Mucosa of stomach (tissue), 1 donor: Measurements from ENCODE around the gene DYSF.

Source experiments
- H3K27me3 ChIP-seq: one replicate; pipeline ENCODE4 v1.7.0; 2013; ENCODE audit warnings: mild to moderate bottlenecking, low read length; ENCODE audit not compliant: control insufficient read depth, insufficient read depth
- H3K36me3 ChIP-seq: one replicate; pipeline ENCODE4 v1.7.0; 2013; ENCODE audit warnings: low read length; ENCODE audit not compliant: control insufficient read depth, insufficient read depth
- H3K4me1 ChIP-seq: one replicate; pipeline ENCODE4 v1.7.0; 2013; ENCODE audit warnings: mild to moderate bottlenecking, low read length; ENCODE audit not compliant: control insufficient read depth, insufficient read depth
- H3K4me3 ChIP-seq: one replicate; pipeline ENCODE4 v1.7.0; 2013; ENCODE audit warnings: low read length
- H3K9ac ChIP-seq: one replicate; pipeline ENCODE4 v1.7.0; 2013; ENCODE audit warnings: mild to moderate bottlenecking, low read length, moderate library complexity
- H3K9me3 ChIP-seq: one replicate; pipeline ENCODE4 v1.7.0; 2013; ENCODE audit warnings: mild to moderate bottlenecking, low read length, moderate library complexity; ENCODE audit not compliant: control insufficient read depth
- donor health status: Pancreatic carcinoma.

The DYSF gene

DNA sequence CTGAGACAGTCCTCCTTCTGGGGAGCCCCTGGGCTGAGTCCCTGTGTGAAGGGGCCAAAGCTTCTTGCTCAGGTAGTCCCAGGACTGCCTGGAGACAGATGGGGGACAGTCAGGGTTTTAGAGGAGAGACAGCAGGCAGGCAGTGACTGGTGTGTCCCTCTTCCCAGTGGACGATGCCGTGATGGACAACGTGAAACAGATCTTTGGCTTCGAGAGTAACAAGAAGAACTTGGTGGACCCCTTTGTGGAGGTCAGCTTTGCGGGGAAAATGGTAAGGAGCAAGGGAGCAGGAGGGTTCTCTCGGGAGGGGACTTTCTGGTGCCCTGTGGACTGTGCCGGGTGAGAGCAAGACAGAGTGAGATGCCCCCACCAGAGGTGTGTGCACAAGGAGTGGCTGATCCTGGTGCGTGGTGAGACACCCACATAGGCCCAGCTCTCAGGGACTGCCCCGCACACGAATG lies 74.8 kb downstream of the DYSF start:
- Histone ChIP-seq H3K9me3 (no peaks in the 10 kb centered on the region), H3K9ac (no peak overlapping the region), H3K27me3 (peaks cover 5% of the 10 kb centered on the region), H3K36me3 (no peaks in the 10 kb centered on the region), H3K4me1 (no peaks in the 10 kb centered on the region), H3K4me3 (no peak overlapping the region)

DNA sequence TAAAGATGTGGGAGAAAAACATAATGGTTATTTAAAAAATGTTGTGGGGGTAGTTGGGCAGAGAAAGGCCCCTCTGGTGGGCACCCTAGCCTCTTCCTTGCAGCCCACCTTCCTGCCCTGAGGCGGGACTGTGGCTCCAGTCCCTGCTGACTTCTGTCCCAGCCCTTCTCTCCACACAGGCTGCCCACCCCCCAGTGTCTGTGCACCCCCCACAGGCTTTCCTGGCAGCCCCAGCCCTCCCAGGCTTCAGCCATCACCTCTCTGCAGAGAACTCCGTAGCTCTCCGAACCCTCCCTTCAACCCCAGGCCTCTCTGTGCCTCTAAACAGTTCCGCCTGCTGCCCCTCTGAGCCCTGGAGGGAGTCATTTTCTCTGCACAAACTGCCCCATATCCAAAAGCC lies 75.4 kb downstream of the DYSF start:
- no peaks in the 10 kb centered on the region for H3K9me3 ChIP-seq
- peaks cover 5% of the 10 kb centered on the region for H3K27me3 ChIP-seq
- no peaks in the 10 kb centered on the region for H3K4me1 ChIP-seq
- H3K36me3 ChIP-seq, result no peaks in the 10 kb centered on the region
- no peak overlapping the region for H3K9ac ChIP-seq
- H3K4me3 ChIP-seq, result no peak overlapping the region

DNA sequence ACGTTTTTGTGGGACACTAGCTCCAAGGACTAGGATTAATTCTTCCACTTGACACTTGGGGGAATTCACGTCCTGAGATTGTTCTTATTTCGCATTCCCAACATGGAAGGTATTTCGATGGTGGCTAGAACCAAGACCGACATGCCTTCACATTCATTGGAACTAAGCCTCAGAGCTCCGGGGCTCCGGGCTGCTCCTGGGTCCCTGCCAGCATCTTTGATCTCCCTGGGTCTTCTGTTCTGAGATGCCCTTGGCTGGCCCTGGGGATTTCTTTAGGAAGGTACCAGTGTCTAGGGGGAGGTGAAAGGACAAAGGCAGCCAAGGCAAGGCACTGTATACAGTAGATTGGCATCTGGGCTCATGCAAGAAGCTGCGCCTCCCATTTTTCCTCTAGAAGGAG lies 76.8 kb downstream of the DYSF start:
- Histone ChIP-seq H3K9me3 (no peaks in the 10 kb centered on the region), H3K4me1 (no peaks in the 10 kb centered on the region), H3K36me3 (no peaks in the 10 kb centered on the region), H3K4me3 (no peak overlapping the region), H3K27me3 (peaks cover 5% of the 10 kb centered on the region), H3K9ac (no peak overlapping the region)

DNA sequence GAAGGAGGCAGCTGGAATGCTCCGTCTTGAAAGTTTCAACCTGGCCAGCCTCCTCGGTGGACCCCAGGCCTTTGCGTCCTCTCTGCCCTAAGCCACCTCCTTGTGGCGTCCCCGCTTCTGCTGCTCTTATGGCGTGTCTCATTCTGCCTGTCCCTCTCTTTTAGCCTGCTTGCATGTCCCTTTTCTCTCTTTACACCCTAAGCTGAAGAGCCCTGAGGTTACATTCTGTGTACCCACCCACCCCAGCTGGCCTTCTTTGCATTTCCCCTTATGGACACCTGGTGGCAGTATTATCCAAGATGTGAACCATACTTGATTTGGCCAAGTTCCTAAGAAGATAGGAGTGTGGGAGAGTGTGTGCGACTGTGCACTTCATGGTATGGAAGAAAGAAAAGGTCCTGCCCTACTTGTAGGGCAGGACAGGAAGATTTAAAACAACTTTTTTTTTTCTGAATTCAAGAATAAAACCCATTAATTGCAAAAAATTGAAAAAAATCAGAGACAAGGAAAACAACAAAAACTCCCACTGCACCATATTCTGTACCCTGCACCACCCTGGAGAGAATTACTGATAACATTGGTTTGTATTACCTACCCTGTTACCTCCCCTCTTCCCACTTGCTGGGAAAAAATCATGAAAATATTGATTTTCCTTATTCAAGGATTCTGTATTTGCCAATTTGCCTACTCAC lies 77.4 kb downstream of the DYSF start:
- Histone ChIP-seq H3K4me3 (no peak overlapping the region), H3K27me3 (peaks cover 5% of the 10 kb centered on the region), H3K36me3 (no peaks in the 10 kb centered on the region), H3K9me3 (no peaks in the 10 kb centered on the region), H3K4me1 (no peaks in the 10 kb centered on the region), H3K9ac (no peak overlapping the region)

DNA sequence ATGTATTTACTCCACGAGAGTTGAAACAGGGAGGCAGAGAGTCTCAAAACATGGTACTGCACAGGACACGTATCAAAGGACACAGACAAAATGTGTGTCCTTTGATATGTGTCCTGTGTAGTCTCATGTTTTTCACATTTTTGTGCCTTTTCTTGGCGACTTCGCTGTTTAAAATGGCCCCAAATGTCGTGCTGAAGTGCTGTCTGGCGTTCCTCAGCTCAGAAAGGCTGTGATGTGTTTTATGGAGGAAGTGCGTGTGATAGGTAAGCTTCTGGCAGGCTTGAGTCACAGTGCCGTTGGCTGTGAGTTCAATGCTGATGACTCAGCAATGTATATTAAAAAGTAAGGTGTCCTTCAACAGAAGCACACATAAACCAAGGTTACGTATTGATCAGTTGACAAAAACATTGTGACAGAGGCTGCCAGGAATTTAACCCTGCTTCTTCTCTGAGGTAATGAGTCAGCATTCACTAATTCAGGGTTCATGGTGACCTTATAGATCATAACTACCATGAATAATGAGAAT lies 78.2 kb downstream of the DYSF start:
- Histone ChIP-seq H3K9me3 (no peaks in the 10 kb centered on the region), H3K4me3 (no peak overlapping the region), H3K4me1 (no peaks in the 10 kb centered on the region), H3K9ac (no peak overlapping the region), H3K36me3 (no peaks in the 10 kb centered on the region), H3K27me3 (peaks cover 5% of the 10 kb centered on the region)

DNA sequence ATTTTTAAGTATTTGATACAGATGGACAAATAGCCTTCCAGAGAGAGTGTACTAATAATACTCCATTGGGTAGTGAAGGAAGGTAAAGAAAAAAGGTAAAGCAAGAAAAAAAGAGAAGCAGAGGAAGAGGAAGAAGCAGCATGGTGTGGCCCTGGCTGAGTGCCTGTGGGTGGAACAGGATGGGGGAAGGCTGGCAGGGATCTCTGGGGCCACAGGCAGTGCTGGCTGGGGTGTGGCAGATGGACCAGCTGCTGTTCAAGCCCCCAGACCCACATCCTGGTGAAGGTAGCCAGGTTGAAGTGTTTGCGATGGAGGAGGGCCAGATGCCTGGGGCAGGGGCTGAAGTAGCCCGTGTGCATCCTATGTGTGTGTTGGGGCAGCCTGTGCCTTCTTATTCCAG lies 79.0 kb downstream of the DYSF start:
- H3K27me3 ChIP-seq, result peaks cover 5% of the 10 kb centered on the region
- no peak overlapping the region for H3K4me3 ChIP-seq
- no peaks in the 10 kb centered on the region for H3K4me1 ChIP-seq
- H3K9me3 ChIP-seq, result no peaks in the 10 kb centered on the region
- H3K36me3 ChIP-seq, result no peaks in the 10 kb centered on the region
- no peak overlapping the region for H3K9ac ChIP-seq

- Histone ChIP-seq H3K27me3 (peaks cover 5% of the 10 kb centered on the region), H3K9me3 (no peaks in the 10 kb centered on the region), H3K4me1 (no peaks in the 10 kb centered on the region), H3K4me3 (no peak overlapping the region), H3K9ac (no peak overlapping the region), H3K36me3 (no peaks in the 10 kb centered on the region)
These were observed 80.8 kb downstream of the DYSF start for GRCh38 chr2:71534201-71534600.

DNA sequence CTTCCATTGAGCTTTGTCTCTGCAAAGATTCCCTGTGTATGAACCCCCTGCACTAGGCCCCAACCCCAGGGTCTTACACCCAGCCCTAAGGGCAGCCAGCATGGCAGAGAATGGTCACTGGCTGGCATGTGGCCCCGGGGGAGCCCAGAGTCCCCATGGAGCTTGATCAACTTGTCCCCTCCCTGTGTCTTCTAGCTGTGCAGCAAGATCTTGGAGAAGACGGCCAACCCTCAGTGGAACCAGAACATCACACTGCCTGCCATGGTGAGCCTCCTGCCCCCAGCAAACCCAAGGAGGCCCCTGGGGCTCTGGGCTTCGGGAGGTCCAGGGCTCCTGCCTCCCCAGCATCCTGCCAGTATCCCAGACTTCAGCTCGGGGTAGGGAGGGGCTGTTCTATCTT lies 81.5 kb downstream of the DYSF start:
- no peaks in the 10 kb centered on the region for H3K9me3 ChIP-seq
- H3K4me3 ChIP-seq, result no peak overlapping the region
- H3K9ac ChIP-seq, result no peak overlapping the region
- H3K27me3 ChIP-seq, result peaks cover 5% of the 10 kb centered on the region
- no peaks in the 10 kb centered on the region for H3K4me1 ChIP-seq
- H3K36me3 ChIP-seq, result no peaks in the 10 kb centered on the region

GRCh38 chr2:71535526-71535925 lies 82.2 kb downstream of the DYSF start:
- no peaks in the 10 kb centered on the region for H3K9me3 ChIP-seq
- no peaks in the 10 kb centered on the region for H3K27me3 ChIP-seq
- H3K4me1 ChIP-seq, result no peaks in the 10 kb centered on the region
- no peak overlapping the region for H3K4me3 ChIP-seq
- H3K36me3 ChIP-seq, result no peaks in the 10 kb centered on the region
- H3K9ac ChIP-seq, result no peak overlapping the region

DNA sequence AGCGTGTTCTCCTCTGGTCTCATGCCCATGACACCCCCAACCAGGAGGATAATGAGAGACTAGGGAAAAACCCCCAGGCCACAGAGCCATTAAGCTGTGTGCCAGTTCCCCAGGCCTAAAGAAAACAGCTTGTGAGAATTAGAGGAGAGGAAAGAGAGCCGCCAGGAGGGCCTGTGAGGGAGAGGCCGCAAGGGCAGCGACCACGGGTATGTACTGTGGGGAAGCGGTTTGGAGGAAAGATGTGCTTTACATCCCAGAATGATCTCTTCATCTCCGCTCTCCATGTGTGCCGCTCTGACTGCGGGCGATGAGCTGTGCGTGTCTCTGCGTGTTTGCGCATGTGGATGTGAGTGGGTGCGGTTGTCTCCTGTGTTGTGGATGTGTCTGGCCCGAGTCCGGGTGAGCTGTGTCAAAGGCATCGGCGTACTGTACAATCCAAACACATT lies 82.9 kb downstream of the DYSF start:
- H3K9me3 ChIP-seq, result no peaks in the 10 kb centered on the region
- H3K9ac ChIP-seq, result no peak overlapping the region
- no peaks in the 10 kb centered on the region for H3K36me3 ChIP-seq
- H3K4me3 ChIP-seq, result no peak overlapping the region
- H3K4me1 ChIP-seq, result no peaks in the 10 kb centered on the region
- no peaks in the 10 kb centered on the region for H3K27me3 ChIP-seq

DNA sequence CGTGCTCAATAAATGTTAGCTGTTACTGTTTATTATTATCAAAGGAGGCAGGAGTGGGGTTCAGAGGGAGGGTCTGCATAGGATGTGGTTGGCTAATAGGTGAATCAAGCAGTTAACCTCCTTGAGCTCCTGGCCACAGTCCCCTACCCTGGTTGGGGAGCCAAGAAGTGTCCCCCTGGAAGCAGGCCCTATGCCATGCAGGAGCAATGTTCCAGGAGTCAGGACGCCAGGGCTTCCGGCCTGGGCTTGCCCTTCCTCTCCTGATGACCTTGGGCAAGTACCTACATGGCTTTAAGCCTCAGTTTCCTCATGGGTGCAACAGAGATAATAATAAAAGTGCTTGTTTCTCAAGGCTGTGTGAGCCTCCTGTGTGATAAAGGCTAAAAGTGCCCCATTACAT lies 84.9 kb downstream of the DYSF start:
- Histone ChIP-seq H3K4me1 (no peaks in the 10 kb centered on the region), H3K27me3 (no peaks in the 10 kb centered on the region), H3K9ac (no peak overlapping the region), H3K9me3 (no peaks in the 10 kb centered on the region), H3K4me3 (no peak overlapping the region), H3K36me3 (no peaks in the 10 kb centered on the region)

DNA sequence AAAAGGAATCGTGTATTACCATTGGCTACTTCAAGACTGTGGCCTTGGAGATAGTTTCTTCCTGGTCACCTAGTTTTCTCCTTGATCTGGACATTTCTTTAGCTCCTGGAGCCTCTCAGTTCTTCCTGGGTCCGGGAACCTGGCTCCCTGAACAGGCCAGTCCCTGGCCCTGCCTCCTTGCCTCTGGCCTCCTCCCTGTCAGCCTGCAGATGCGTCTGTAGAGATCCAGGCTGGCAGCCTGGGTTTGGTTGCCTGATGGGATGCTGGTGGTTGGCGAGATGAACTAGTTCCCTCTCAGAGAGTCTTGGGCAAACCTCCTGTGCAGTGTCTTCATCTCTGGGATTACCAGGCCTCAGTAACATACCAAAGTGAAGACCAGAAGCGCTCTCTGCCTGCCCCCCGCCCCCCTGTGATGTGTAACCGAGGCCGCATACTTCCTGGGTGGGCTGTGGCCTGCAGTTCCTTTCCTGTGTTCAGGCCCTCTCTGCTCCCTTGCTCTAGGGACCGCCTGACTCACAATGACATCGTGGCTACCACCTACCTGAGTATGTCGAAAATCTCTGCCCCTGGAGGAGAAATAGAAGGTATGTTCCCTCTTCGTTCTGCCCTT lies 85.4 kb downstream of the DYSF start:
- no peaks in the 10 kb centered on the region for H3K36me3 ChIP-seq
- H3K9me3 ChIP-seq, result no peaks in the 10 kb centered on the region
- H3K4me3 ChIP-seq, result no peak overlapping the region
- H3K4me1 ChIP-seq, result no peaks in the 10 kb centered on the region
- no peak overlapping the region for H3K9ac ChIP-seq
- no peaks in the 10 kb centered on the region for H3K27me3 ChIP-seq
